BE2C (cell line): ENCODE results near the gene SRCIN1.

ENCODE experiments used
- DNase-seq: peaks from one replicate; pipeline ENCODE4 v3.0.0-alpha.2; 2020
- H3K27me3 ChIP-seq: fragments of 250-450 bp; sonication (Bioruptor Pico); 2 replicates; pipeline ENCODE4 v1.5.1; 2020; ENCODE audit warnings: mild to moderate bottlenecking
- H3K36me3 ChIP-seq: fragments of 250-450 bp; sonication (Bioruptor Pico); 2 replicates; pipeline ENCODE4 v1.5.1; 2020; ENCODE audit warnings: mild to moderate bottlenecking
- H3K4me1 ChIP-seq: fragments of 250-450 bp; sonication (Bioruptor Pico); 2 replicates; pipeline ENCODE4 v1.5.1; 2020
- H3K4me3 ChIP-seq: 2 replicates; pipeline ENCODE4 v1.5.1; 2011; ENCODE audit warnings: low read depth, low read length
- H3K9me3 ChIP-seq: fragments of 250-450 bp; sonication (Bioruptor Pico); 2 replicates; pipeline ENCODE4 v1.5.1; 2020
- TF ChIP-seq, protein P1 (sequence below): IDR thresholded peaks from 2 replicates; pipeline ENCODE4 v1.5.1; 2012; ENCODE audit warnings: mild to moderate bottlenecking, low read depth, low read length

SRCIN1 gene

DNA sequence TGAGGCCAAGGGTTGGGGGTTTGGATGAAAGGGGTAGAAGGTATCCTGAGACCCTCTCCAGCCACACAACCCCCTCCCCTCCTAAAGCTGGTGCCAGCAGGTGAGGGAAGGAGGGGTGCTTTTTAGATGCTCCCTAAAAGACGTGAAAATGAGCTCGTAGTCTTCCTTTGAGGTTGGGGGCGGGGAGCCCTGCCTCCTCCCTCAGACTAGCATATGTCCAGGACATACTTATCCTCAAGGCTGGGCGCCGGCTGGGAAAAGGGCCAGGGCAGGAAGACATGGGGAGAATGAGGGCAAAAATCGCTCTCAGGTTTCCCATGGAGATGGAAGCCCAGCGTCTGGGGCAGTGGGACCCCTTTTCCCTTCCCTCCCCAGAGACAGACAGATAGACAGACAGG is 26.7 kb downstream of the SRCIN1 start:
- Histone ChIP-seq H3K27me3 (no peaks in the 10 kb centered on the region), H3K9me3 (no peaks in the 10 kb centered on the region), H3K36me3 (no peaks in the 10 kb centered on the region), H3K4me1 (peaks cover 29% of the 10 kb centered on the region), H3K4me3 (peak overlapping the region; percentile 72)
- TF ChIP-seq, protein P1, sequence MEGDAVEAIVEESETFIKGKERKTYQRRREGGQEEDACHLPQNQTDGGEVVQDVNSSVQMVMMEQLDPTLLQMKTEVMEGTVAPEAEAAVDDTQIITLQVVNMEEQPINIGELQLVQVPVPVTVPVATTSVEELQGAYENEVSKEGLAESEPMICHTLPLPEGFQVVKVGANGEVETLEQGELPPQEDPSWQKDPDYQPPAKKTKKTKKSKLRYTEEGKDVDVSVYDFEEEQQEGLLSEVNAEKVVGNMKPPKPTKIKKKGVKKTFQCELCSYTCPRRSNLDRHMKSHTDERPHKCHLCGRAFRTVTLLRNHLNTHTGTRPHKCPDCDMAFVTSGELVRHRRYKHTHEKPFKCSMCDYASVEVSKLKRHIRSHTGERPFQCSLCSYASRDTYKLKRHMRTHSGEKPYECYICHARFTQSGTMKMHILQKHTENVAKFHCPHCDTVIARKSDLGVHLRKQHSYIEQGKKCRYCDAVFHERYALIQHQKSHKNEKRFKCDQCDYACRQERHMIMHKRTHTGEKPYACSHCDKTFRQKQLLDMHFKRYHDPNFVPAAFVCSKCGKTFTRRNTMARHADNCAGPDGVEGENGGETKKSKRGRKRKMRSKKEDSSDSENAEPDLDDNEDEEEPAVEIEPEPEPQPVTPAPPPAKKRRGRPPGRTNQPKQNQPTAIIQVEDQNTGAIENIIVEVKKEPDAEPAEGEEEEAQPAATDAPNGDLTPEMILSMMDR, result no peak
- DNase-seq, result no peak

DNA sequence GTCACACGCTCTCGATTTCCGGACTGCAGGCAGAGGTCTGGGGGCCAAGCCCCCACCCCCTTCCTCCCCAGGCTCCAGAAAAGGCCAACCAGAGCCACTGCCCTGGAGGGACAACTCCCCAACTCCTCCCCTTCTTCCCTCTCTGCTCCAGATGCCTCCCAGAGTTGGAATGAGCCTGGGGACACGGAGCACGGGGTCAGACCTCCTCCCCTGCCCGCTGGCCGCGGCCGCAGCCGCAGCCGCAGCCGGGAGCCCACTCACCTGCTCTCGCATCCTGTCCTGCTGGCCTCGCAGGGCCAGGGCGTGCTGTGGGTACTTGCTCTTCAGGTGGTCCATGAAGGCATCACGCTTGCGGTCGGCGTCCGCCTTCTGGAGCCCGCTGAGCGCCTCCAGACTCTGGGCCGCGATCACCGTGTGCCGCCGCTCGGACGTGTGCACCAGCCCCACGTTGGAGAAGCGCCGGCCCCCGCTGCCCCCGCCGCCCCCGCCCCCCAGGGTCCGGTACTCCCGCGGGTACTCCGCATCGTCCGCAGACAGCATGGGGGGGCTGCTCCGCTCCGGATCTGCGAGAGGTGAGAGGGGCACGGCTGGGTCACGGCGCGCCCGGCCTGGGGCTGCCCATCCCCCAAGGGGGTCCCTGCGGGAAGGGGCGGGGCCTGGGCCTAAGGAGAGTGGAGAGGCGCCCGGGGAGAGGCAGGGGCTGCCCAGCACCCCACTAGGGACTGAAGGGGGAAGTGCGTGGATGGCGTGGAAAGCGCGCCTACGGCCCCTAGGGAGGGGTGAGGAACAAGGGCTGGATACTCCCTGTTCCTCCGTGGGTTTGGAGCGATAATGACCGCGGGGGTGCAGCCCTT is 27.3 kb downstream of the SRCIN1 start:
- peak overlapping the region; percentile 72 for H3K4me3 ChIP-seq
- peak; percentile 75 for DNase-seq
- H3K36me3 ChIP-seq, result no peaks in the 10 kb centered on the region
- no peaks in the 10 kb centered on the region for H3K27me3 ChIP-seq
- no peaks in the 10 kb centered on the region for H3K9me3 ChIP-seq
- TF ChIP-seq, protein P1, result no peak
- peaks cover 29% of the 10 kb centered on the region for H3K4me1 ChIP-seq

DNA sequence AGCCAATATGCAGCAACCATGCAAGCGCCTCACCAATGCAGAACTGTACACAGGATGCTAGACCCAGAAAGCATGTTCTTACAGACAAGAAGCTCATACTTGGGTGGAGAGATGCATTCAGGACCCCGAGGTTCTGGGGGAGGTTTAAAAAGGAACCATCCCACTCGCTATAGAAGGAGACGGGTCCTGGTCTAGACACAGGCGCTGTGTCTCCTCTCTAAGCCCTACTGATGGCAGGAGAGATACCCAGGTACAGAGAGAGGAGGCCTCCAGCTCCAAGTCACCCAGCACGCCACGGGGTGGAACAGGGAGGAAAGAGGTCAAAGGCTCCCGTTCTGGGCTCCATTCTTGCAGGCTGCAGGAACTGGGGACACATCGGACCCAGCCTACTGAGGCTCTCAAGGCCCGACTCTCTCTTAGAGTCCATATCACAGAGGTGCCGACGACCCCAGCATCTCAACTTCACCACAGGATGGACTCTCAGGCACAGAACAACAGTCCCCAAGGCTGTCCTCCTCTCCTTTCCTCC is 28.0 kb downstream of the SRCIN1 start:
- peaks cover 3% of the 10 kb centered on the region; the same call in 1 of the 2 replicates for H3K27me3 ChIP-seq
- H3K4me1 ChIP-seq, result peaks cover 32% of the 10 kb centered on the region
- DNase-seq, result no peak
- no peaks in the 10 kb centered on the region for H3K36me3 ChIP-seq
- no peaks in the 10 kb centered on the region for H3K9me3 ChIP-seq
- TF ChIP-seq, protein P1, result no peak
- peak overlapping the region; percentile 72 for H3K4me3 ChIP-seq

DNA sequence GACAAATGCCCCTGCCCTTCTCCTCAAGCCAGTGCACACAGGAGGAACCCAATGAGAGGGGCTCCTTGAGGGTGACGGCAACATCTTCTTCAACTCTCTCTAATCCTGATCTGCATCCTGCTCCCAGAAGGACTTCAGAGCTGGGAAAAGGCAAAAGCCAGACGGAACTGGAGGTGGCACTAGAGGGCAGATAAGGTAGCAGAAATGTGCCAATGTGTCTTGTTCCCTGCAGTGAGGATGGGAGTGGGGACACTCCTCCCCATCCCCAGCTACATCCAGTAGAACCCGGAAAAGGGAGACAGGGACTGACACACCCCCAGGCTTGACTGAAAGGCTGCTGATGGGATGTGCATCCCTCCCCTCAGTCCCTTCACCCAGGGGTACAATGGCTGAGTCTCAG is 28.5 kb downstream of the SRCIN1 start:
- H3K27me3 ChIP-seq, result peaks cover 4% of the 10 kb centered on the region; the same call in 1 of the 2 replicates
- H3K9me3 ChIP-seq, result no peaks in the 10 kb centered on the region
- DNase-seq, result no peak
- peaks cover 32% of the 10 kb centered on the region for H3K4me1 ChIP-seq
- H3K36me3 ChIP-seq, result no peaks in the 10 kb centered on the region
- TF ChIP-seq, protein P1, result 0 out of 2 replicates have a peak, but pooled peaks have one; percentile 1
- no peak overlapping the region for H3K4me3 ChIP-seq

DNA sequence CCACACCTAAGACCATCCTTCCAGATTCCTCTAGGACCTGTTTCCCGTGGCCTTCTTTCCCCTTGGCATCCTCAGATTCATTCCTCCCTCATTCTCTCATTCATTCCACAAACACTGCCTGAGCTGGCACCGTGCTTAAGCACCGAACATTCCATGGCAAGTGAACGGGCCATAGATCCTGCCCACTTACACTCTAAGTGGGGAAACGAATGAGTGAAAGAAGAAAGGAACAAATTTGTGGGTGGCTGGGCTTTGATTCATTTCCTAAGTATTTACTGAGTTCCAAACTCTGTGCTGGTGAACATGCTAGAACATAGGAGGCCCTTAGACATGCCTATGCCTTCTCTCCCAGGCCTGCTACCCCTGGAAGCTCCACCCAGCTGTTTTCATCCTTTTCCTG is 30.0 kb downstream of the SRCIN1 start:
- DNase-seq, result no peak
- no peaks in the 10 kb centered on the region for H3K9me3 ChIP-seq
- TF ChIP-seq, protein P1, result no peak
- H3K4me1 ChIP-seq, result peaks cover 32% of the 10 kb centered on the region
- peaks cover 4% of the 10 kb centered on the region; the same call in 1 of the 2 replicates for H3K27me3 ChIP-seq
- no peak overlapping the region for H3K4me3 ChIP-seq
- no peaks in the 10 kb centered on the region for H3K36me3 ChIP-seq

DNA sequence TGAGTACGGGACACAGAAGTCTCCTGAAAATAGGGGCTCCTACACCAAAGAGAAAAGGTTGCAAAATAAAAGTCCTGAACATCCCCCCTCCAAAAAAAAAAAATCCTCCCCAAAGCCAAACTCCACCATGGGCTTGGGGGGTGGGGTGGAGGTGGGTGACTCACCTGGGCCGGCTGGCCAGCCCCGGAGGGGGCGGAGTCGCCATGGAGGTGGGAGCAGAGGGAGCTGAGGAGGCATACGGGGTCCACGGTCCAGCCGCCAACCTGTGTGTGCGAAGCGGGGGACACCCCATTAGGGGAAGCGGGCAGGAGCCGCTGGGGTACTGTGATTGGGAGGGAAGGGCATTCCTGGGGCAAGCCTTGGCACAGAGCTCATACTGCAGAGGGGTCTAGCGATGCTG is 31.0 kb downstream of the SRCIN1 start:
- peaks cover 4% of the 10 kb centered on the region; the same call in 1 of the 2 replicates for H3K27me3 ChIP-seq
- H3K4me3 ChIP-seq, result no peak overlapping the region
- TF ChIP-seq, protein P1, result no peak
- no peaks in the 10 kb centered on the region for H3K36me3 ChIP-seq
- no peak for DNase-seq
- peaks cover 28% of the 10 kb centered on the region for H3K4me1 ChIP-seq
- H3K9me3 ChIP-seq, result no peaks in the 10 kb centered on the region
